ENCODE data around the gene CCHCR1. TPM values are rescaled to one million over a fixed set of nuclear protein-coding genes. Genes with fewer than 3 reads are reported as not detected.

Gene CCHCR1
- total RNA-seq, 3 donors from 2014 or later, result 25.7 to 53.3 (median 43.4) TPM

DNA sequence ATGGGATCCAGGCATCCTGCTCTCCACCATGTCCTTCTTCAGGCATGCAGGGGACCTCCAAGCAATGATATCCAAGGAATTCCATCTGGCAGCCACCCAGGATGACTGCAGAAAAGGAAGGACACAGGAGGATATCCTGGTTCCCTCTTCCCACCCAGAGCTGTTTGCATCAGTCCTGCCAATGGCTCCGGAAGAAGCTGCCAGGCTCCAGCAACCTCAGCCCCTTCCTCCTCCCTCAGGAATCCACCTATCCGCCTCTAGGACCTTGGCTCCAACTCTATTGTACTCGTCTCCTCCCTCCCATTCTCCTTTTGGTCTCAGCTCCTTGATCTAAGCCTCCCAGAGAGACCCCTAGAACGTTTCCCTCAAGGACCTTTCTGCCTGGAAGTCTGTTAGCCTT, 18.0 kb downstream of the CCHCR1 start:
- DNase-seq (no peak), ATAC-seq (no peak)
- Histone ChIP-seq H3K9me3 (no peaks in the 10 kb centered on the region), H3K4me1 (ENCODE audit: low read depth) (peaks cover 23% of the 10 kb centered on the region), H3K4me3 (no peak overlapping the region), H3K36me3 (ENCODE audit: low read depth) (no peaks in the 10 kb centered on the region)
- TF ChIP-seq, protein P1, sequence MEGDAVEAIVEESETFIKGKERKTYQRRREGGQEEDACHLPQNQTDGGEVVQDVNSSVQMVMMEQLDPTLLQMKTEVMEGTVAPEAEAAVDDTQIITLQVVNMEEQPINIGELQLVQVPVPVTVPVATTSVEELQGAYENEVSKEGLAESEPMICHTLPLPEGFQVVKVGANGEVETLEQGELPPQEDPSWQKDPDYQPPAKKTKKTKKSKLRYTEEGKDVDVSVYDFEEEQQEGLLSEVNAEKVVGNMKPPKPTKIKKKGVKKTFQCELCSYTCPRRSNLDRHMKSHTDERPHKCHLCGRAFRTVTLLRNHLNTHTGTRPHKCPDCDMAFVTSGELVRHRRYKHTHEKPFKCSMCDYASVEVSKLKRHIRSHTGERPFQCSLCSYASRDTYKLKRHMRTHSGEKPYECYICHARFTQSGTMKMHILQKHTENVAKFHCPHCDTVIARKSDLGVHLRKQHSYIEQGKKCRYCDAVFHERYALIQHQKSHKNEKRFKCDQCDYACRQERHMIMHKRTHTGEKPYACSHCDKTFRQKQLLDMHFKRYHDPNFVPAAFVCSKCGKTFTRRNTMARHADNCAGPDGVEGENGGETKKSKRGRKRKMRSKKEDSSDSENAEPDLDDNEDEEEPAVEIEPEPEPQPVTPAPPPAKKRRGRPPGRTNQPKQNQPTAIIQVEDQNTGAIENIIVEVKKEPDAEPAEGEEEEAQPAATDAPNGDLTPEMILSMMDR (IDR thresholded peaks at IDR 0.05), result no peak
- intact Hi-C loops (cut with DNase I, micrococcal nuclease), result loop anchor here (5.0 kb wide), 3 partner anchors 53 to 233 kb away; no protein-coding TSS in a partner anchor

DNA sequence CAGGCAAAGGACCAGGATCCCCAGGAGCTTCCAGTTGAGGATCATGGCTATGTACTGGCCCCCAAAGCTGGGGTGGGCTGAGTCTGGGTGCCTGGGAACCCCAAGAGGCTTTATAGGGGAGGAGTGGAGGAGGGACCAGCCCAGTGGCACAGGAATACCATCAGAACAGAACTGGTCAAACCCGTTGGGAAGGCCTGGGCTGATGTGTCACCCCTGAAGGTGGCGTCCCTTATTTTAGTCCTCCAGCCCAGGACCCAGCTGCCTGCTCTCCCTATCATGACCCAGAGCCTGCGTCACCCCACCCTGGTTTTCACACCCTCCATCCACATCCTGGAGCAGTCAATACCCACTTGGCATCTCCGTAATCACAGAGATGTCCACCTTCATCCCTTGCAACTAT, 18.6 kb downstream of the CCHCR1 start, which contains the start of gene PSORS1C2:
TSS of gene PSORS1C2 (minus strand) at position 85 of the 400 bp plus-strand sequence. CDS start at position 45, 40 bp downstream.
- Histone ChIP-seq H3K4me1 (ENCODE audit: low read depth) (peaks cover 19% of the 10 kb centered on the region), H3K4me3 (no peak within 1 kb of the TSS), H3K36me3 (ENCODE audit: low read depth) (no peaks in the 10 kb centered on the region), H3K9me3 (no peaks in the 10 kb centered on the region)
- TF ChIP-seq, protein P1 (IDR thresholded peaks at IDR 0.05), result no peak
- no peak for DNase-seq
- intact Hi-C loops (cut with DNase I, micrococcal nuclease), result loop anchor here (5.0 kb wide), 3 partner anchors 53 to 233 kb away; no protein-coding TSS in a partner anchor
- ATAC-seq, result no peak

DNA sequence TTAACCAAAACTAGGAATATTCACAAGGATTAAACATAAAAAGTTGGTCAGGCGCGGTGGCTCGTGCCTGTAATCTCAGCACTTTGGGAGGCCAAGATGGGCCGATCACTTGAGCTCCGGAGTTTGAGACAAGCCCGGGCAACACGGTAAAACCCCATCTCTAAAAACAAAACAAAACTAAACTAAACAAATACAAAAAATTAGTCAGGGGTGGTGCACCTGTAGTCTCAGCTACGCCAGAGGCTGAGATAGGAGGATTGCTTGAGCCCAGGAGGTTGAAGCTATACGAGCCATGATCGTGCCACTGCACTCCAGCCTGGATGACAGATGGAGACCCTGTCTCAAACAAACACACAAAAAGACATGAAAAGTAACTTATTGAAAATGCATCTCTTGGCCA, 21.9 kb downstream of the CCHCR1 start:
- H3K4me3 ChIP-seq, result no peak overlapping the region
- intact Hi-C loops (cut with DNase I, micrococcal nuclease), result loop anchor here (5.0 kb wide), 3 partner anchors 57 to 237 kb away; no protein-coding TSS in a partner anchor
- ATAC-seq (no peak), DNase-seq (no peak)
- H3K36me3 ChIP-seq (ENCODE audit: low read depth), result no peaks in the 10 kb centered on the region
- TF ChIP-seq, protein P1 (IDR thresholded peaks at IDR 0.05), result no peak
- peaks cover 7% of the 10 kb centered on the region for H3K4me1 ChIP-seq (ENCODE audit: low read depth)
- H3K9me3 ChIP-seq, result no peaks in the 10 kb centered on the region

DNA sequence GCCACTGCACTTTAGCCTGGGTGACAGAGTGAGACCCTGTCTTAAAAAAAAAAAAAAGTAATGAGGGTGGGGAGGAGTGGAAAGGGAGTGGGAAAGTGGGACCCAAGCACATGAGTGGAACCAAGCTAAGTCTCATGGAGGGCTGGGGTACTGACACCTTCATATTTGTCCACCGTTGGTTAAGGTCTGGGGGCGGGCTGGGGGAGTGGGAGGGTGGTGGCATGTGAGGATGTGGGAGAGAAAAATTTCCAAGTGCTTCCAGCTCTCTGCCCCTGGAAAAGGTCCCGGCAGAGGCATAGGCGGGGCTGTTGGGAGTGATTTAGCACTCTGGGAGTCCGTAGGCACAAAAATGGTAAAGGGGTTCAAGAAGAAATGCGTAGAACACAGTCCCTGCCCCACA, 24.8 kb downstream of the CCHCR1 start:
- DNase-seq (no peak), ATAC-seq (no peak)
- no peak overlapping the region for H3K4me3 ChIP-seq
- no peaks in the 10 kb centered on the region for H3K36me3 ChIP-seq (ENCODE audit: low read depth)
- TF ChIP-seq, protein P1 (IDR thresholded peaks at IDR 0.05), result no peak
- peaks cover 3% of the 10 kb centered on the region for H3K4me1 ChIP-seq (ENCODE audit: low read depth)
- H3K9me3 ChIP-seq, result no peaks in the 10 kb centered on the region
- intact Hi-C loops (cut with DNase I, micrococcal nuclease), result no loop called here

DNA sequence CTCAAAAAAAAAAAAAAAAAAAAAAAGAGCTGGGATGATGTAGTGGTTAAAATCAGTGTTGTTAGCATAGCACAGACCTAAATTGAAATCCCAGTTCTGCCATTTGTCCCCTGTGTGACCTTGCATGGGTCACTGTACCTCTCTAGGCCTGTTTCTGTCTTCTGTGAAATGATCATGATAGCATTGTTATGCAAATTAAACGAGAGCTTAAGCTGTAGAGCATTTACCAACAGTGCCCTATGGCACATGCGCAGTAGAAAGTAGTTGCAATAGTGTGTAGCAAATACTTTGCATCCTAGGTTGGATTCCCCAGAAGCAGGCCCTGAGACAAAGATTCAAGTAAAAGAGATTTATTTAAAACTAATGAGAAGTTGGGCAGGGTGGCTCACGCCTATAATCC, 26.0 kb downstream of the CCHCR1 start:
- ATAC-seq (no peak), DNase-seq (no peak)
- Histone ChIP-seq H3K4me3 (no peak overlapping the region), H3K4me1 (ENCODE audit: low read depth) (peaks cover 4% of the 10 kb centered on the region), H3K9me3 (no peaks in the 10 kb centered on the region), H3K36me3 (ENCODE audit: low read depth) (no peaks in the 10 kb centered on the region)
- intact Hi-C loops (cut with DNase I, micrococcal nuclease), result no loop called here
- TF ChIP-seq, protein P1 (IDR thresholded peaks at IDR 0.05), result no peak

DNA sequence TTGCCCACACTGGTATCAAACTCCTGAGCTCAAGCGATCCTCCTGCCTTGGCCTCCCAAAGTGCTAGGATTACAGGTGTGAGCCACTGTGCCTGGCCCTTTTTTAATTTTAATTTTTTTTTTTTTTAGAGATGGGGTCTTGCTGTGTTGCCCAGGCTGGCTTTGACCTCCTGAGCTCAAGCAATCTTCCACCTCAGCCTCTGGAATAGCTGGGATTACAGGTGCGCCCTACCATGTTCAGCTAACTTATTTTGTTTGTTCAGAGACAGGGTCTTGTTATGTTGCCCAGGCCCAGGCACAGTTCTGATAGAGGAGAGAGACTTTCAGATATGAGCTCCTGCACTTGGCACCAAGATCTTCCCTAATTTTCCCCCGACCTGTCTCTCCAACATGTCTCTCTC, 26.9 kb downstream of the CCHCR1 start:
- ATAC-seq (no peak), DNase-seq (no peak)
- TF ChIP-seq, protein P1 (IDR thresholded peaks at IDR 0.05), result no peak
- no peaks in the 10 kb centered on the region for H3K36me3 ChIP-seq (ENCODE audit: low read depth)
- peaks cover 6% of the 10 kb centered on the region for H3K4me1 ChIP-seq (ENCODE audit: low read depth)
- no peaks in the 10 kb centered on the region for H3K9me3 ChIP-seq
- H3K4me3 ChIP-seq, result no peak overlapping the region
- intact Hi-C loops (cut with DNase I, micrococcal nuclease), result no loop called here

All from mucosa of descending colon (tissue), 3 donors.